Esophagus muscularis mucosa (tissue), 3 donors: ENCODE data around the gene PUS7.
"Not testable (repeated sequence)": the region's sequence is repeated elsewhere in the genome, so short reads cannot be mapped to it uniquely, and the experiment has no call there.

Source experiments
- POLR2A ChIP-seq: fragments of 450-650 bp; IDR thresholded peaks from one replicate; pipeline ENCODE4 v1.6.1; 2017; ENCODE audit warnings: antibody characterized with exemption, moderate library complexity, mild to moderate bottlenecking, low read depth
- POLR2AphosphoS5 ChIP-seq, 2 donors: sonication (generic); formaldehyde crosslinking; IDR thresholded peaks; one replicate each; pipeline ENCODE4 v1.6.1; 2017; ENCODE audit warnings: antibody characterized with exemption in 2 of 2
- TF ChIP-seq, protein P1 (sequence below), 3 experiments: fragments of 200-600 bp in 2 of 3; fragments of 450-650 bp in 1 of 3; sonication (generic) in 2 of 3; IDR thresholded peaks; one replicate each; pipeline ENCODE4 v1.5.1; 2017 to 2019; ENCODE audit warnings: antibody characterized with exemption in 3 of 3, mild to moderate bottlenecking in 2 of 3, moderate library complexity in 1 of 3

DNA sequence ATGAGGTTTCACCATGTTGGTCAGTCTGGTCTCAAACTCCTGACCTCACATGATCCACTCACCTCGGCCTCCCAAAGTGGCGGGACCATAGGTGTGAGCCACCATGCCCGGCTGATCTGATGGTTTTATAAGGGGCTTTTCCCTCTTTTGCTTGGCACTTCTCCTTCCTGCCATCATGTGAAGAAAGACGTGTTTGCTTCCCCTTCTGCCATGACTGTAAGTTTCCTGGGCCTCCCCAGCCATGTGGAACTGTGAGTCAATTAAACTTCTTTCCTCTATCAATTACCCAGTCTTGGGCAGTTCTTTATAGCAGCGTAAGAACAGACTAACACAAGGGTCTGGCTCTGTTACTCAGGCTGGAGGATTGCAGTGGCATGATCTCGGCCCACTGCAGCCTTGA is 84.7 kb downstream of the PUS7 start:
- TF ChIP-seq, protein P1, sequence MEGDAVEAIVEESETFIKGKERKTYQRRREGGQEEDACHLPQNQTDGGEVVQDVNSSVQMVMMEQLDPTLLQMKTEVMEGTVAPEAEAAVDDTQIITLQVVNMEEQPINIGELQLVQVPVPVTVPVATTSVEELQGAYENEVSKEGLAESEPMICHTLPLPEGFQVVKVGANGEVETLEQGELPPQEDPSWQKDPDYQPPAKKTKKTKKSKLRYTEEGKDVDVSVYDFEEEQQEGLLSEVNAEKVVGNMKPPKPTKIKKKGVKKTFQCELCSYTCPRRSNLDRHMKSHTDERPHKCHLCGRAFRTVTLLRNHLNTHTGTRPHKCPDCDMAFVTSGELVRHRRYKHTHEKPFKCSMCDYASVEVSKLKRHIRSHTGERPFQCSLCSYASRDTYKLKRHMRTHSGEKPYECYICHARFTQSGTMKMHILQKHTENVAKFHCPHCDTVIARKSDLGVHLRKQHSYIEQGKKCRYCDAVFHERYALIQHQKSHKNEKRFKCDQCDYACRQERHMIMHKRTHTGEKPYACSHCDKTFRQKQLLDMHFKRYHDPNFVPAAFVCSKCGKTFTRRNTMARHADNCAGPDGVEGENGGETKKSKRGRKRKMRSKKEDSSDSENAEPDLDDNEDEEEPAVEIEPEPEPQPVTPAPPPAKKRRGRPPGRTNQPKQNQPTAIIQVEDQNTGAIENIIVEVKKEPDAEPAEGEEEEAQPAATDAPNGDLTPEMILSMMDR (IDR thresholded peaks at IDR 0.05), result not testable (repeated sequence)
- not testable (repeated sequence) for TF ChIP-seq POLR2A; POLR2AphosphoS5 (IDR thresholded peaks at IDR 0.05)
